Neural cell (in vitro differentiated cells): ENCODE measurements around the gene SH3GL2. TPM values are rescaled to one million over a fixed set of nuclear protein-coding genes. Genes with fewer than 3 reads are reported as not detected.

ENCODE experiments used
- H2AFZ ChIP-seq: fragments of 200-600, 300-800 bp; sonication (generic), shearing (Covaris generic); 2 replicates; pipeline ENCODE4 v1.6.0; 2014; ENCODE audit warnings: low read depth, mild to moderate bottlenecking, antibody characterized with exemption, low read length, moderate library complexity
- H3F3A ChIP-seq: fragments of 200-600 bp; shearing (Covaris generic); 2 replicates; pipeline ENCODE4 v1.6.1; 2016; ENCODE audit warnings: mild to moderate bottlenecking, moderate library complexity, mixed read lengths, antibody characterized with exemption, low read length; ENCODE audit not compliant: insufficient read depth, poor library complexity, severe bottlenecking
- H3K27ac ChIP-seq: fragments of 200-600, 300-800 bp; sonication (generic), shearing (Covaris generic); 2 replicates; pipeline ENCODE4 v1.5.1; 2014; ENCODE audit warnings: mild to moderate bottlenecking, low read length, moderate library complexity
- H3K27me3 ChIP-seq: fragments of 300-800, 200-600 bp; sonication (generic), shearing (Covaris generic); 2 replicates; pipeline ENCODE4 v1.6.0; 2014; ENCODE audit warnings: mild to moderate bottlenecking, low read depth, low read length, moderate library complexity; ENCODE audit not compliant: insufficient read depth
- H3K36me3 ChIP-seq: fragments of 300-800, 200-600 bp; sonication (generic), shearing (Covaris generic); 2 replicates; pipeline ENCODE4 v1.5.1; 2014; ENCODE audit warnings: mild to moderate bottlenecking, antibody characterized with exemption, low read length, moderate library complexity; ENCODE audit not compliant: insufficient read depth
- H3K4me2 ChIP-seq: fragments of 300-800, 200-600 bp; sonication (generic), shearing (Covaris generic); 2 replicates; pipeline ENCODE4 v1.6.0; 2014; ENCODE audit warnings: mild to moderate bottlenecking, low read length
- H3K4me3 ChIP-seq: fragments of 300-800, 200-600 bp; sonication (generic), shearing (Covaris generic); 2 replicates; pipeline ENCODE4 v1.5.1; 2014; ENCODE audit warnings: mild to moderate bottlenecking, low read length, moderate library complexity
- H3K79me2 ChIP-seq: fragments of 200-600 bp; shearing (Covaris generic); replicated peaks from 2 replicates; pipeline ENCODE4 v1.6.0; 2014; ENCODE audit warnings: mild to moderate bottlenecking, low read length, moderate library complexity; ENCODE audit not compliant: insufficient read depth
- H3K9ac ChIP-seq: fragments of 300-800, 200-600 bp; sonication (generic), shearing (Covaris generic); 2 replicates; pipeline ENCODE4 v1.6.1; 2016; ENCODE audit warnings: mild to moderate bottlenecking, low read length, mixed read lengths
- H3K9me2 ChIP-seq: fragments of 200-600 bp; shearing (Covaris generic); 2 replicates; pipeline ENCODE4 v1.6.1; 2016; ENCODE audit warnings: mild to moderate bottlenecking, low read length, mixed read lengths; ENCODE audit not compliant: insufficient read depth
- H3K9me3 ChIP-seq: fragments of 200-600, 300-800 bp; sonication (generic), shearing (Covaris generic); 2 replicates; pipeline ENCODE4 v1.6.1; 2016; ENCODE audit warnings: mild to moderate bottlenecking, mixed run types, low read length, moderate library complexity, mixed read lengths
- H4K20me1 ChIP-seq: fragments of 200-600 bp; shearing (Covaris generic); 2 replicates; pipeline ENCODE4 v1.6.1; 2016; ENCODE audit warnings: mild to moderate bottlenecking, mixed run types; ENCODE audit not compliant: insufficient read depth
- EP300 ChIP-seq: fragments of 450-650 bp; conservative IDR thresholded peaks from 2 replicates; pipeline ENCODE4 v1.6.1; 2014; ENCODE audit warnings: antibody characterized with exemption, mild to moderate bottlenecking, moderate library complexity; ENCODE audit not compliant: poor library complexity, severe bottlenecking
- EZH2 ChIP-seq: fragments of 200-600, 300-800 bp; shearing (Covaris generic), sonication (generic); IDR thresholded peaks from 2 replicates; pipeline ENCODE4 v1.6.1; 2014; ENCODE audit warnings: antibody characterized with exemption, low read length, borderline replicate concordance, mild to moderate bottlenecking; ENCODE audit not compliant: insufficient read depth, poor library complexity, severe bottlenecking
- MXI1 ChIP-seq: fragments of 450-650 bp; conservative IDR thresholded peaks from 2 replicates; pipeline ENCODE4 v1.6.1; 2014; ENCODE audit warnings: antibody characterized with exemption, mild to moderate bottlenecking; ENCODE audit not compliant: poor library complexity, severe bottlenecking
- POLR2AphosphoS5 ChIP-seq: IDR thresholded peaks from 2 replicates; pipeline ENCODE4 v1.6.1; 2012
- RAD21 ChIP-seq: fragments of 450-650 bp; conservative IDR thresholded peaks from 2 replicates; pipeline ENCODE4 v1.6.1; 2014; ENCODE audit warnings: antibody characterized with exemption, mild to moderate bottlenecking, moderate library complexity
- SMC3 ChIP-seq: fragments of 450-650 bp; conservative IDR thresholded peaks from 2 replicates; pipeline ENCODE4 v1.6.1; 2014; ENCODE audit warnings: antibody characterized with exemption, mild to moderate bottlenecking, moderate library complexity; ENCODE audit not compliant: poor library complexity
- TAF1 ChIP-seq: IDR thresholded peaks from 2 replicates; pipeline ENCODE4 v1.6.1; 2012; ENCODE audit warnings: low read depth
- polyA plus RNA-seq: library from polyadenylated mRNA; depleted of rRNA; stranded (reverse); fragments of >200 nt; gene quantifications from 2 replicates; pipeline ENCODE4 v1.2.3, GENCODE V29; 2014
- TF ChIP-seq, protein P1 (sequence below): IDR thresholded peaks from 2 replicates; pipeline ENCODE4 v1.6.1; 2012; ENCODE audit warnings: borderline replicate concordance
- TF ChIP-seq, protein P2 (sequence below): fragments of 450-650 bp; IDR thresholded peaks from 2 replicates; pipeline ENCODE4 v1.5.1; 2014; ENCODE audit warnings: antibody characterized with exemption, mild to moderate bottlenecking, moderate library complexity; ENCODE audit not compliant: poor library complexity, severe bottlenecking

SH3GL2 gene
- polyA plus RNA-seq, 1 donor from 2014 or later: 13.5 TPM

DNA sequence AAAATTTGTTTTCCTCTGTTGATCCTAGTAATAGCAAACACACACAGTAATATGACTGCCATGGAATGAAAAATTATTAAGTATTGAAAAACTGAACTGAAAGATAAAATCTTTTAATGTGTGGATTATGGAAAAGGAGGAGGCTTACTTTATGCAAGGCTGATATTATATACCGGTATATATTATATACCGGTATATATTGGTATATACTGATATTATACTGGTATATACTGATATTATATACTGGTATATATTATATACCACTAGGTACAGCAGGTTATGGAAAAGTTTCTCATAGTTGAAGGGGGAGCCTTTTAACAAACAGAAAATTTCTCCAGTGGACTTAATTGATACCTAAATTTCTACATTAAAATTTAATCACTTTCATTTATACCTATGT is 181.4 kb downstream of the SH3GL2 start:
- no peak overlapping the region for H3K27ac ChIP-seq
- no peak overlapping the region for H3K4me3 ChIP-seq
- no peak overlapping the region for H3K9ac ChIP-seq
- no peaks in the 10 kb centered on the region for H3K36me3 ChIP-seq
- no peaks in the 10 kb centered on the region for H3K9me3 ChIP-seq
- no peaks in the 10 kb centered on the region for H3K27me3 ChIP-seq
- H2AFZ ChIP-seq: no peak overlapping the region
- H3K9me2 ChIP-seq: no peaks in the 10 kb centered on the region
- TF ChIP-seq, protein P1, sequence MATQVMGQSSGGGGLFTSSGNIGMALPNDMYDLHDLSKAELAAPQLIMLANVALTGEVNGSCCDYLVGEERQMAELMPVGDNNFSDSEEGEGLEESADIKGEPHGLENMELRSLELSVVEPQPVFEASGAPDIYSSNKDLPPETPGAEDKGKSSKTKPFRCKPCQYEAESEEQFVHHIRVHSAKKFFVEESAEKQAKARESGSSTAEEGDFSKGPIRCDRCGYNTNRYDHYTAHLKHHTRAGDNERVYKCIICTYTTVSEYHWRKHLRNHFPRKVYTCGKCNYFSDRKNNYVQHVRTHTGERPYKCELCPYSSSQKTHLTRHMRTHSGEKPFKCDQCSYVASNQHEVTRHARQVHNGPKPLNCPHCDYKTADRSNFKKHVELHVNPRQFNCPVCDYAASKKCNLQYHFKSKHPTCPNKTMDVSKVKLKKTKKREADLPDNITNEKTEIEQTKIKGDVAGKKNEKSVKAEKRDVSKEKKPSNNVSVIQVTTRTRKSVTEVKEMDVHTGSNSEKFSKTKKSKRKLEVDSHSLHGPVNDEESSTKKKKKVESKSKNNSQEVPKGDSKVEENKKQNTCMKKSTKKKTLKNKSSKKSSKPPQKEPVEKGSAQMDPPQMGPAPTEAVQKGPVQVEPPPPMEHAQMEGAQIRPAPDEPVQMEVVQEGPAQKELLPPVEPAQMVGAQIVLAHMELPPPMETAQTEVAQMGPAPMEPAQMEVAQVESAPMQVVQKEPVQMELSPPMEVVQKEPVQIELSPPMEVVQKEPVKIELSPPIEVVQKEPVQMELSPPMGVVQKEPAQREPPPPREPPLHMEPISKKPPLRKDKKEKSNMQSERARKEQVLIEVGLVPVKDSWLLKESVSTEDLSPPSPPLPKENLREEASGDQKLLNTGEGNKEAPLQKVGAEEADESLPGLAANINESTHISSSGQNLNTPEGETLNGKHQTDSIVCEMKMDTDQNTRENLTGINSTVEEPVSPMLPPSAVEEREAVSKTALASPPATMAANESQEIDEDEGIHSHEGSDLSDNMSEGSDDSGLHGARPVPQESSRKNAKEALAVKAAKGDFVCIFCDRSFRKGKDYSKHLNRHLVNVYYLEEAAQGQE: no peak
- TF ChIP-seq, protein P2, sequence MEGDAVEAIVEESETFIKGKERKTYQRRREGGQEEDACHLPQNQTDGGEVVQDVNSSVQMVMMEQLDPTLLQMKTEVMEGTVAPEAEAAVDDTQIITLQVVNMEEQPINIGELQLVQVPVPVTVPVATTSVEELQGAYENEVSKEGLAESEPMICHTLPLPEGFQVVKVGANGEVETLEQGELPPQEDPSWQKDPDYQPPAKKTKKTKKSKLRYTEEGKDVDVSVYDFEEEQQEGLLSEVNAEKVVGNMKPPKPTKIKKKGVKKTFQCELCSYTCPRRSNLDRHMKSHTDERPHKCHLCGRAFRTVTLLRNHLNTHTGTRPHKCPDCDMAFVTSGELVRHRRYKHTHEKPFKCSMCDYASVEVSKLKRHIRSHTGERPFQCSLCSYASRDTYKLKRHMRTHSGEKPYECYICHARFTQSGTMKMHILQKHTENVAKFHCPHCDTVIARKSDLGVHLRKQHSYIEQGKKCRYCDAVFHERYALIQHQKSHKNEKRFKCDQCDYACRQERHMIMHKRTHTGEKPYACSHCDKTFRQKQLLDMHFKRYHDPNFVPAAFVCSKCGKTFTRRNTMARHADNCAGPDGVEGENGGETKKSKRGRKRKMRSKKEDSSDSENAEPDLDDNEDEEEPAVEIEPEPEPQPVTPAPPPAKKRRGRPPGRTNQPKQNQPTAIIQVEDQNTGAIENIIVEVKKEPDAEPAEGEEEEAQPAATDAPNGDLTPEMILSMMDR: no peak
- no peak for TF ChIP-seq EZH2
- TF ChIP-seq POLR2AphosphoS5: no peak
- H3K4me2 ChIP-seq: no peak overlapping the region
- H3K79me2 ChIP-seq: no peaks in the 10 kb centered on the region
- H4K20me1 ChIP-seq: no peaks in the 10 kb centered on the region
- no peaks in the 10 kb centered on the region for H3F3A ChIP-seq

DNA sequence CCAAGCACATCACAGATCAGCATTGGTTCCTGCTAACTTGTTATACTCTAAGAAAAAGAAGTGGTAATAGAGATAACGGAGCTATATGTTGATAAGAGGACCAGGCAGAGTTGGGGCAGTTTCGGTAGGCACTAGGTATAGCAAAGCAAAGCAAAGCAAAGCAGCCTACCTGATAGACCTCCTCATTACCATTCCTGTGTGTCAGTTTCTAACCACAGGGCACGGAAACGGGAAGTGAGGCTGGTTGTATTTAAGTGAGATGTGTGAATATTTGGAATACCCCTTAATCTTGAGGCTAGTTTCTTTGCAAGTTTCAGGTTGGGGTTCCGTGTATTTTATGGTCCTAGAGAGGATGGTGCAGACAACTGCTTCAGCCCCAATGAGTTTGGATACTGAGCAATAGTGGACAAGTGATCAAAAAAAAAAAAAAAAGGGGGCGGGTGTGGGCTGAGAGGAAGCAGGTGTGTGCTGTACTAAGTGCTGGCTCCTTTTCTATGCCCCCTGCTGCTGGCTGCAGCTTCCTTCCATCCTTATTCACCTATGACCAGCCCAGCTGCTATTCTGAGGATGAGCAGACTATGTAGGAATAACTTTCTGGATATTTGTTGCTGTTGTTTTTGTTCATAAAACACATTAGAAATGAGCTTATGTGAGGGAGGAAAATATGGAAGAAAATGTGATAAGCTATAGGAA is 183.3 kb downstream of the SH3GL2 start:
- Histone ChIP-seq H3K4me3 (no peak overlapping the region), H4K20me1 (no peaks in the 10 kb centered on the region), H3K9me3 (no peaks in the 10 kb centered on the region), H3K79me2 (no peaks in the 10 kb centered on the region), H3K27me3 (no peaks in the 10 kb centered on the region), H3K27ac (no peak overlapping the region), H3K9me2 (no peaks in the 10 kb centered on the region), H3F3A (no peaks in the 10 kb centered on the region), H3K4me2 (no peak overlapping the region), H3K9ac (no peak overlapping the region), H3K36me3 (no peaks in the 10 kb centered on the region), H2AFZ (no peak overlapping the region)
- TF ChIP-seq EZH2 (no peak), TAF1 (no peak), SMC3 (no peak), MXI1 (no peak), EP300 (no peak), RAD21 (no peak), POLR2AphosphoS5 (no peak)
- TF ChIP-seq, protein P2: no peak
- TF ChIP-seq, protein P1: no peak
